ENCODE results near the gene HP. TPM values are rescaled to one million over a fixed set of nuclear protein-coding genes. Genes with fewer than 3 reads are reported as not detected.

The HP gene
- total and polyA plus RNA-seq, 2 of the 8 experiments (the other 6 are each of a cell fraction or from before 2014, with no cell fraction given): not detected

DNA sequence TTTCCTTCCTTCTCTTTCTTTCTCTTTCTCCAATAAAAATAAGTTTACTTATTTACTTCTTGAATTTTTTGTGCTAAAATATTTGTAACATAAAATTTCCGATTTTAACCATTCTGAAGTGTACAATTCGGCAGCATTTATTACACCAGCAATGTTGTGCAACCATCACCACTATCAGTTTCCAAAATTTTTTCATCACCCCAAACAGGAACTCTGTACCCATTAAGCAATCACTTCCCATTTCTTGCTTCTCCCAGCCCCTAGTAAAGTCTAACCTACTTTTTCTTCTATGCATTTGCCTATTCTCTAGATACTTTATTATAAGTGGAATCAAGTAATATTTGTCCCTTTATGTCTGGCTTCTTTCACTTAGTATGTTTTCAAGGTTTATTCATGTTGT lies 2.5 kb upstream of the HP start:
- CTCF ChIA-PET (ENCODE audit: partially characterized antibody): no interaction called here
- Histone ChIP-seq H2AK5ac (ENCODE audit: low read depth, low read length) (no peak overlapping the region), H4K8ac (ENCODE audit: extremely low read depth, insufficient read depth, low read length) (no peak overlapping the region), H2BK20ac (ENCODE audit: low read length) (no peak overlapping the region), H2BK12ac (ENCODE audit: low read depth, low read length) (no peak overlapping the region), H3K27ac (ENCODE audit: low read depth, low read length) (no peak overlapping the region), H2BK15ac (ENCODE audit: low read length) (no peak overlapping the region), H3K18ac (ENCODE audit: extremely low read depth, low read length) (no peak overlapping the region), H3K23ac (ENCODE audit: insufficient read length) (no peak overlapping the region), H3K4ac (replicated peaks; ENCODE audit: insufficient read length, low read depth, low read length) (no peak overlapping the region), H3K14ac (ENCODE audit: insufficient read length) (no peak overlapping the region), H3K4me2 (ENCODE audit: insufficient read depth in 1 of 2, low read depth in 2 of 2, low read length in 2 of 2) (no peak overlapping the region), H3K79me2 (ENCODE audit: control insufficient read depth in 1 of 2, insufficient read depth in 2 of 2, low read length in 2 of 2) (no peaks in the 10 kb centered on the region), H2BK120ac (replicated peaks; ENCODE audit: low read depth, low read length) (no peak overlapping the region), H2BK5ac (ENCODE audit: low read depth, low read length) (no peak overlapping the region), H3K36me3 (ENCODE audit: control insufficient read depth in 2 of 4, insufficient read depth in 4 of 4, low read length in 3 of 4) (no peaks in the 10 kb centered on the region), H3K4me1 (replicated peaks in 1 of 4; ENCODE audit: control insufficient read depth in 3 of 4, insufficient read depth in 4 of 4, low read length in 3 of 4) (no peaks in the 10 kb centered on the region), H3K9ac (replicated peaks in 1 of 4; ENCODE audit: extremely low read depth in 1 of 4, low read depth in 3 of 4, low read length in 3 of 4) (no peak overlapping the region), H4K91ac (replicated peaks; ENCODE audit: insufficient read length, low read length) (no peak overlapping the region), H3K79me1 (ENCODE audit: low read depth, low read length) (no peaks in the 10 kb centered on the region), H3K56ac (replicated peaks; ENCODE audit: insufficient read length, low read depth, low read length) (no peak overlapping the region), H3K23me2 (ENCODE audit: low read depth, low read length) (no peaks in the 10 kb centered on the region), H2AFZ (ENCODE audit: low read length) (no peak overlapping the region), H3K27me3 (replicated peaks in 1 of 4; ENCODE audit: control insufficient read depth in 3 of 4, extremely low read depth in 1 of 4, insufficient read depth in 3 of 4, low read length in 3 of 4) (no peaks in the 10 kb centered on the region), H4K20me1 (replicated peaks in 1 of 2; ENCODE audit: control insufficient read depth in 1 of 2, insufficient read depth in 2 of 2, low read length in 2 of 2) (no peaks in the 10 kb centered on the region), H4K5ac (ENCODE audit: insufficient read length, low read depth, low read length) (no peak overlapping the region), H3K4me3 (ENCODE audit: extremely low read depth in 1 of 4, insufficient read depth in 2 of 4, low read depth in 3 of 4, low read length in 4 of 4) (no peak overlapping the region), H3K9me3 (ENCODE audit: insufficient read depth in 2 of 2, low read depth in 1 of 2, low read length in 1 of 2) (no peaks in the 10 kb centered on the region)
- POLR2A ChIA-PET (ENCODE audit: partially characterized antibody): no interaction called here
- DNase-seq (ENCODE audit: low read depth in 1 of 2, low spot score in 2 of 2) (no peak), FAIRE-seq (no peak)
- WGBS, 2 experiments (ENCODE audit: extremely low coverage in 1 of 2, insufficient coverage in 1 of 2, insufficient read length in 1 of 2, insufficient replicate concordance in 2 of 2, low coverage in 1 of 2, low lambda C conversion rate in 2 of 2, missing lambda C conversion rate in 1 of 2): 84% methylated on average over 2 of the region's 2 CpGs; no CpG with 5 or more reads in 1 of the 2 experiments
- TF ChIP-seq EP300 (IDR thresholded peaks at IDR 0.05; ENCODE audit: borderline replicate concordance in 1 of 2, low read depth in 2 of 2, low read length in 2 of 2) (no peak), SIRT6 (IDR thresholded peaks at IDR 0.05; ENCODE audit: low read length) (no peak), MAFK (IDR thresholded peaks at IDR 0.05; ENCODE audit: low read depth, low read length) (no peak), SAP30 (IDR thresholded peaks at IDR 0.05; ENCODE audit: insufficient read depth, insufficient replicate concordance, low read length) (no peak), TAF7 (optimal IDR thresholded peaks at IDR 0.05; ENCODE audit: borderline replicate concordance, low read depth, low read length) (no peak), TAF1 (IDR thresholded peaks at IDR 0.05; ENCODE audit: low read depth, low read length) (no peak), SIN3A (conservative IDR thresholded peaks at IDR 0.05 in 1 of 2, IDR thresholded peaks at IDR 0.05 in 1 of 2; ENCODE audit: low read depth in 1 of 2, low read length in 2 of 2) (no peak), HDAC6 (IDR thresholded peaks at IDR 0.05; ENCODE audit: low read depth, low read length) (no peak), NANOG (IDR thresholded peaks at IDR 0.05; ENCODE audit: insufficient read depth, low read depth, low read length, poor library complexity, severe bottlenecking) (no peak), SP1 (IDR thresholded peaks at IDR 0.05; ENCODE audit: low read depth, low read length) (no peak), CBX5 (IDR thresholded peaks at IDR 0.05; ENCODE audit: low read depth, low read length) (no peak)
- TF ChIP-seq, protein P1, sequence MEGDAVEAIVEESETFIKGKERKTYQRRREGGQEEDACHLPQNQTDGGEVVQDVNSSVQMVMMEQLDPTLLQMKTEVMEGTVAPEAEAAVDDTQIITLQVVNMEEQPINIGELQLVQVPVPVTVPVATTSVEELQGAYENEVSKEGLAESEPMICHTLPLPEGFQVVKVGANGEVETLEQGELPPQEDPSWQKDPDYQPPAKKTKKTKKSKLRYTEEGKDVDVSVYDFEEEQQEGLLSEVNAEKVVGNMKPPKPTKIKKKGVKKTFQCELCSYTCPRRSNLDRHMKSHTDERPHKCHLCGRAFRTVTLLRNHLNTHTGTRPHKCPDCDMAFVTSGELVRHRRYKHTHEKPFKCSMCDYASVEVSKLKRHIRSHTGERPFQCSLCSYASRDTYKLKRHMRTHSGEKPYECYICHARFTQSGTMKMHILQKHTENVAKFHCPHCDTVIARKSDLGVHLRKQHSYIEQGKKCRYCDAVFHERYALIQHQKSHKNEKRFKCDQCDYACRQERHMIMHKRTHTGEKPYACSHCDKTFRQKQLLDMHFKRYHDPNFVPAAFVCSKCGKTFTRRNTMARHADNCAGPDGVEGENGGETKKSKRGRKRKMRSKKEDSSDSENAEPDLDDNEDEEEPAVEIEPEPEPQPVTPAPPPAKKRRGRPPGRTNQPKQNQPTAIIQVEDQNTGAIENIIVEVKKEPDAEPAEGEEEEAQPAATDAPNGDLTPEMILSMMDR (IDR thresholded peaks at IDR 0.05; ENCODE audit: control extremely low read depth in 1 of 3, insufficient read depth in 1 of 3, low read depth in 1 of 3, low read length in 3 of 3): no peak

Measured in H1 (cell line).